Medulla oblongata (tissue), 1 donor: ENCODE data around the gene RXRA.

ENCODE experiments used
- DNase-seq: peaks from one replicate; pipeline ENCODE4 v3.0.0-alpha.2; 2015; ENCODE audit errors: extremely low spot score

Gene RXRA

DNA sequence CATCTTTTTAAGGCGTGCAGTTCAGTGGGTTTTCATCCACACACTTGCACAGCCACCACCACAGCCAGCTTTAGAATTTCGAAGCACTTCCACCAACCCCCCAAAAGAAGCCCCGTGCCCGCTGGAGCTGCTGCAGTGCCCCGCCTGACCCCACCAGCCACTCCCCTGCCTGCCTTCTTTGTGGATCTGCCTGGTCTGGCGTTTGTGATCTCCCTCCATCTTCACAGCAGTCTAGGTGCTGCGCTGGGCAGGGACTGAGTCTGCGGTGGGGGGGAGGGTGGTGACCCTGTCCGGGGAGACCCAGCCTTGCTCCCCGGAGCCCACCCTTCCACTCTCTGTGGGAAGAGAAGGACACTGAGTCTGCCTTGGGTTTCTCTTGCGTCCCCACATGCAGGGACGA is 40.8 kb downstream of the RXRA start:
- no peak for DNase-seq

DNA sequence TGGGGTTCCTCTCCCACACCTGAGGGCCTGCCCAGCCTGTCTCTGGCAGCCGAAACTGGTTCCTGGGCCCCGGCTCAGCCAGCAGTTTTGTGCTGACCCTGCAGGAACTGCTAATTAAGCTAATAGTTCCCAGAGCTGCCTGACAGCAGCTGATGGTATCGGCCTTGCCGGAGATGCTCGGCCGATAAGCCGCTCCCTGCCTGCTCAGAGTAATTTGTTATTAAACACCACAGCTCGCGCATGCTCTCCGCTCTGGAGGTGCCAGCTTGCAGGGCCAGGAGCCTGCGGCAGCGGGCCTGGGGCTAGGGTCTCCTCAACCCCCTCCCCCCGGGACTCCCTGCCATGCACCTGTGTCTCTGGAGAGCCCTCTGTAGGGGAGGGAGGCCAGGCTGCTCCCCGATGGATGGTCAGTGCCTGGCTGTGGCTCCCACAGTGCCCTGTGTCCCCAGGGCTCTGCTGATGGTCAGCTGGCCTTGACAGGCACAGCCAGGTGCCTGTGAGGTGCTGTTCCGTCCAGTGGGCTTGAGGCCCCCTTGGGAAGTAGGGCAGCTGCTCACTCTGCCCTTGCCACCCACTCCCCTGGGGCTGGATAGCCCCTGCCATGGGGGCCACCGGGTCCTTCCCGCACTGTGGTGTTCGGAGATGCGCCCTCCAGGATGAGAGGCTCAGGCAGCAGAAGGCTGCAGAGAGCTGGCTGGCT is 41.7 kb downstream of the RXRA start:
- no peak for DNase-seq

DNA sequence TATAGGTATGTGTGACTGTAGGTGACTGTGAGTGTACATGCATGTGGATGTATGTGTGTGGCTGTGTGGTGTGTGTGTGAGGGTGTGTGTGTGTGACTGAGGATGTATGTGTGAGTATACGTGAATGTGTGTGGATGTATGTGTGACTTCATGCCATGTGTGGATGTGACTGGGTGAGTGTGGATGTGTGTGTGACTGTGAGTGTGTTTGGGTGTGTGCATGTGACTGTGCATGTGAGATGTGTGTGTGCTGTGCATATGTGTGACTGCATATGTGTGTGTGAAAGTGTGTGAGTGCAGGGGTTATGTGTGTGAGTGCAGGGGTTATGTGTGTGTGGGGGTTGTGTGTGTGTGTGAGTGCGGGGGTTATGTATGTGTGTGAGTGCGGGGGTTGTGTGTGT is 42.3 kb downstream of the RXRA start:
- DNase-seq: no peak

DNA sequence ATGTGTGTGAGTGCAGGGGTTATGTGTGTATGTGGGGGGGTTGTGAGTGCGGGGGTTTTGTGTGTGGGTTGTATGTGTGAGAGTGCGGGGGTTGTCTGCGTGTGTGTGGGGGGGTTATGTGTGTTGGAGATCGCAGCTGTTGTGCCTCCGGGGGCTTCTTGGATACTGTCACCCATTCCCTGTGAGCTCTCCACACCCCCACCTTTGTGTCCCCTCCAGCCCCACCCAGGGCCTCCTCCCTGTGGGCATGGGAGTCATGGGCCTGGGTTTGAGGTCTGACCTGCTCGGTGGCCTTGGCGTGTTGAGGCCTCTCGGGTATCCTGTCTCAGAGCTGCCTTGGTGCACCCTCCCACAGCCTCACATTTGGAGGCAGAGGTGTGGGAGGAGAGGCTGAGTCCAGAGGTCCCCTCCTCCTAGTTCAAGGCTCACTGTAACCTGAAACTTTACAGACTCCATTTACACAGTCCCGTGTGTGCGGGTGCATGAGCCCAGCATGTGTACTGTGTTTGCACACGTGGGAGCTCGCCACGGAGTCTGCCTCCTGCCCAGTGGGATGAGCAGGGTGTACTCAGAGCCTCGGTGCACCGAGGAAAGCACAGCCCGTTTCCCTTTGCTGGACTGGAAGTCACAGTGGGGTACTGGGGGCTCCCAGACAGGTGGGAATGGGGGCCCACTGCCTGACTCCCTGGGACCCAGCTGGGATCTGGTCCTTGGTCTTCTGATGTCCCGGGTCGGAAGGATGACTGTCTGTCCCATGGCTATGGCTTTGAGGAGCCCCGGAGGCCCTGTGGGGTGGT is 43.4 kb downstream of the RXRA start:
- DNase-seq: no peak

DNA sequence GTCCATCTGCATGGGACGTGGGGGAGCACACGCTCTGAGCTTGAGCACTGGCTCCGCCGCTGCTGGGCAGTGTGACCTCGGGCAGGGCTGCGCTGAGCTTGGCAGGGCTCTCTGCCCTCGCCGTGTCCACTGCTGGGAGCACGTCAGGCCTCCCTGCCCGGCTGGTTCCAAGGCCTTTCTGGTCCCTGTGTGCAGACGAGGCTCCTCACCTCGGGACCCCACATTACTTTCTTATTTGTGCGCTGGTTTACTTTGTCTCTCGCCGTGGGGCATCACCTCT is 43.9 kb downstream of the RXRA start:
- DNase-seq: no peak

DNA sequence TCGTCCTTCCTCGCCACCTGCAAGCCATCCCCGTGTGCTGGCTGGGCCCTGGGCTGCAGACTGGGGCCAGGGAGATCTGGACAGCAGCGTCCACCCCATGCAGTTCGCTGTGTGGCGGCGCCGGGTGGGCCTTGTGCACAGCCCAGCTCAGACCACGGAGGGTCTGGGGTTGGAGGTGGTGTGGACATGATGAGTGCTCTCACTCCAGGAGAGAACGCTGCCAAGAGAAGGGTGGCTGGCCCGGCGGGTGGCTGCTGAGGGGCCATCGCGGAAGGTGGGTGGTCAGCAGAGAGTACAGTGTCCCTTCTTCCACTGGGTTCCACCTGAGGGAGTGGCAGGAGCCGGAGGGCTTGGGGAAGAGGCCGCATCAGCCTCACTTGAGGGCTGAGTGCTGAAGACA is 44.4 kb downstream of the RXRA start:
- no peak for DNase-seq

DNA sequence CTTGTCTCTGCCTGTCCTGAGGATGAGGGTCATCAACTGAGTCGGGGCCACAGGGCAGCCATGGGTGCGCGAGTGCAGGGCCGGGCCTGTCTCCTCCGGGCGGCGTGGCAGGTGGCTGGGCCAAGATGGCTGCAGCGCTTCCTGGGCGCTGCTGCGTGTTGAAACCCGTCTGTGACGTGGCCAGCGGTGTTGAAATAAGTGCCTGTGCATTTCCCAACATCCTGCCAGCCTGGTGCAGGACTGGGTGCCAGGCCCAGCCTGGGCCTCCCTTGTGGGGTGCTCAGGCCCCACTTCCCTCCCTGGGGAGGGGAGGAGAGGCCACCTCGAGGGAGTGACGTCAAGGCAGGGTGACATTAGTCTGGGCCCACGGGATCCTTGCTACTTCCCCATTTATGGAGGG is 45.5 kb downstream of the RXRA start:
- DNase-seq: peak; percentile 82

DNA sequence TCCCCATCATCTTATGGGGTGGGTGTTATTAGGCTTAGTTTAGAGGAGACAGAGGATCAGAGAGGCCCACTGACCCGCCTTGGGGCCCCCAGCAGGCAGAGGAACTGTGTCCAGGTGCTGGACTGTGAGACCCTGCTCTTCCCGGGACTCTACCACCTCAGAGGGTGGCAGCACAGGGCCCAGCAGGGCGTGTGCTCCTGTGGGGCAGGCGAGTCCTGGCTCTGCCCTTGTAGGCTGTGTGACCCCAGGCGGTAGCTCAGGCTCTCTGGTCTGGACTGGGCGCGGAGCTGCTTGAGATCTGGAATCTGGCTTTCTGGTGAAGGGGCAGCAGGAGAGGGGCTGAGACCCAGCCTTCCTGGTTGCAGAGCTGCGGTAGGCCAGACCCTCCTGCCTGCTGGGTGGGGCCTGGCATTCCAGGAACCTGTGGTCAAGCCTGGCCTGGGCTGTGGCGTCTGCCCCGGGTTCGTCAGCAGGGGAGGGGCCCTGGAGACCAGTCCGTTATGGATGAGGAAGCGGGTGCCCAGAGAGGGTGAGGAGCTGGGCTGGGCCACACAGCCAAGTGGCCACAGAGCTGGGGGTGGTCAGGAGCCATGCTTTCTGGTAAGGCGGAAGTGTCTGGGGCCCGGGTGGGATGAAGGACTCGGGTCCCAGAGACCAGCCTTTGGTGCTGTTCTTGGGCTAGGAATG is 46.5 kb downstream of the RXRA start:
- no peak for DNase-seq

DNA sequence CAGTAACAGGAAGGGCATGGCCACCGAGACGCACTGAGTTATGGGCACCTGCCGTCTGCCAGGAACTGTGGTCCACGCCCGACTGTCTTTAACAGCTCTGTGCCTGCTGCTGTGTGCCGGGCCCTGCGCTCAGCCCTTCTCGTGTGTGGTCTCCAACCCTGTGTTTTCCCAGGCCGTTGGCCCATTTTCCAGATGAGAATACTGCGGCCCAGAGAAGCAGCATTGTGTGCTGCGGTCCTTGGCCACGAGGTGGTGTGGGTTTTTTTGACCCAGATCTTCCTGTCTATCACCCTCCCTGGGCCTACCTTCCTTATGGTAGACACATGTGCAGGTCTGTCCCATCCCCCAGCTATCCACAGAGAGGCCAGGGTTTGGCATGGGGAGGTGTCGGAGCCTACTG is 47.0 kb downstream of the RXRA start:
- DNase-seq: no peak

DNA sequence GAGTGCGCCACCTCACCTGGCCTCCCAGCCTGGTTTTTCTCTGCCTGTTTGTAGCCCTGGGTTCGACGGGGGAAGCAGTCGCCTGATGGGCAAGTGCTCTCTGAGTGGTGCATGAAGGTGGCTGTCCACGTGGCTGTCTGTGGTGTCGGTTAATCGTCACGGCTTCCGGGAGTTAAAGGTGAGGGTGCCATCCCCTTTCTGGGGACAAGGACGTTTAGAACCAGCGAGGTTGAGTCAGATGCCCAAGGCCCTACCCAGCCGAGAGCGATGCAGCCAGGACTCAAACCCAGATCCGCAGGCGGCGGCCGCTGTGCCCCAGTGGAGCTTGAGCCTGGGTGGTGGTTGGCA is 47.7 kb downstream of the RXRA start:
- no peak for DNase-seq

DNA sequence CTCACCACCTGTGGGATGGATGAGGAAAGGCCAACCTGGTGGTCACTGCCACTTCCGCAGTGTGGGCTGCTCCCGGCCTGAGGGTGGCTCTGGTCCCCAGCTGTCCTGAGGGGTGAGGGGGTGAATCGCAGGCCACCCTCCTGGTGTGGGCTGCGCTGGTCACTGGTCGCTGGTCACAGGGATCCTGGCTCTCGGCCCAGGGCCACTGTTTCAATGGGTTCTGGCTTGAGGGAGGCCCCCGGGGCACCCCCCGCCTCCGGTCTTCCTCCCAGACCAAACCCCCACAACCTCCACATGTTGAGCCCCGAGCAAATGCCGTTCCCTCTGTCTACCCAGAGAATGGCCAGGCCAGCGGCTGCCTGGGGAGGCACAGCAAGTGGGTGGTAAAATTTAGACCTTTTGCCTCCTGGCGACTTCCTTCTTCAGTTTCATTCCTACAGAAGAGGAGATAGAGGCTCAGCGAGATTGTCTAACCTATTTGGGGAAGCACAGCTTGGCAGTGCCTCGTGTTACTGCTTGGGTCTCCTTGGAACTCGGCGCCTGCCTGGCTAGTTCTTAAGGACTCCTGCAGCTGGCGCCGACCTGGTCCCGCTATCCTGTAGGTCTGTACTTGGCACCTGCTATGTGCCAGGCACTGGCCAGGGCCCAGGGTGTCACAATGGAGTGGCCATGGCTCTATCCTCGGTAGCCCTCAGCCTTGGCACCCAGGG is 48.2 kb downstream of the RXRA start:
- peak; percentile 69 for DNase-seq

DNA sequence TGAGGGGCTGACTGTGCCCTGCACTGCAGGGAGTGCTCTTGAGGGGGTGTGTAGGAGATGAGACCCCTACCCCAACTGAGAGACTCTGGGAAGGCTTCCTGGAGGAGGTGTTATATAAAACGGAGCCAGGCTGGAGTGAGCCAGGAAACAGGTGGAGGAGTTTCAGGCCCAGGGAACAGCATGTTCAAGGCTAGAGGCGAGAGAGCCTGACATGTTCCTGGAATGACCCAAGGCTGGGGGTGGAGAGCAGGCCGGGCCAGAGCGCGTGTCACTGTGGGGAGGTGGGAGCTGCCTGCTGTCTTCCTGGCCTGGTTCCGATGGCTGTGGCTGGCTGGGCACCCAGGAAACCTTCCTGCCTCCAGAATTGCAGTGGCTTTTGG is 48.7 kb downstream of the RXRA start:
- peak; percentile 42 for DNase-seq

DNA sequence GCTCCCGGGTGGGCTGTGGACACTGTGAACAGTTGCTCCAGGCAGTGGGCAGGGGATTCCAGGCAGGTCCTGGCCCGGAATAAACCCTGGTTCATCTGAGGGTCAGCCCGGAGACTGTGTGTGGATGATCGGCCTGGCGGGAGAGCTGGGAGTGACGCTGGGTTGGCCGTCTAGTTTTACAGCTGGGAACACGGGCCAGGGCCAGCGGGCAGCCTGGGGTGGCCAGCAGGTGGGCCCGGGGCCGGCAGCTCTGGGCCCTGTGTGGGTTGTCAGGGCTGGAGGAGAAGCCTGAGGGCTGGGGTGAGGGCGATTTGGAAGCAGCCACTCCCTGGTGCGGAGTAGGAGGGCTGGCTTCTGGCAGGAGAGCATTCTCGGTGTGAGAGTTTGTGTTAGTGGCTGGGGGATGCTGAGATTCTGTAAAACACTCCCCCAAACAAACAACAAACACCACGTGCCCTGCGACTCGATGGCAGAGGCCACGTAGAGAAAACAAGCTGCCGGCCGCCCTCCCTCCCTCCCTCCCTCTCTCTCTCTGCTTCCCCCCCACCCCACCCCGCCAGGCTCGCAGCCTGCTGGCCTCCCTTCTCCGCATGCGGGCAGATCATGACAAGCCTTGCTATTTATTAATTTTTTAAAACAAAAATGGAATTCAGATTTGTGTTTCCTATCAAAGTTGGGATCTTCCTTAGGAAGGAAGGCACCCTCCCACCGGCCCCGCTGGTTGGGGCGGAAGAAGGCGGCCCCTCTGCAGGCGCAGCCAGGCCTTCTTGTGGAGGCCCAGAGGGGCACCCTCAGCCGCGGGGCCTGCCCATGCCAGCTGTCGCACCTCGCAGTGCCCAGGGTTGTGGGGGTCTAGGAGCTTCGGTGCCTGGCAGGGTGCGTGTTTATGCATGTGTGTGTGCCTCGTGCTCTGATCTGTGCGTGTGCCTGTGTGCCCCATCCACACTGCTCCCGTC is 49.5 kb downstream of the RXRA start:
- DNase-seq: peak; percentile 59

DNA sequence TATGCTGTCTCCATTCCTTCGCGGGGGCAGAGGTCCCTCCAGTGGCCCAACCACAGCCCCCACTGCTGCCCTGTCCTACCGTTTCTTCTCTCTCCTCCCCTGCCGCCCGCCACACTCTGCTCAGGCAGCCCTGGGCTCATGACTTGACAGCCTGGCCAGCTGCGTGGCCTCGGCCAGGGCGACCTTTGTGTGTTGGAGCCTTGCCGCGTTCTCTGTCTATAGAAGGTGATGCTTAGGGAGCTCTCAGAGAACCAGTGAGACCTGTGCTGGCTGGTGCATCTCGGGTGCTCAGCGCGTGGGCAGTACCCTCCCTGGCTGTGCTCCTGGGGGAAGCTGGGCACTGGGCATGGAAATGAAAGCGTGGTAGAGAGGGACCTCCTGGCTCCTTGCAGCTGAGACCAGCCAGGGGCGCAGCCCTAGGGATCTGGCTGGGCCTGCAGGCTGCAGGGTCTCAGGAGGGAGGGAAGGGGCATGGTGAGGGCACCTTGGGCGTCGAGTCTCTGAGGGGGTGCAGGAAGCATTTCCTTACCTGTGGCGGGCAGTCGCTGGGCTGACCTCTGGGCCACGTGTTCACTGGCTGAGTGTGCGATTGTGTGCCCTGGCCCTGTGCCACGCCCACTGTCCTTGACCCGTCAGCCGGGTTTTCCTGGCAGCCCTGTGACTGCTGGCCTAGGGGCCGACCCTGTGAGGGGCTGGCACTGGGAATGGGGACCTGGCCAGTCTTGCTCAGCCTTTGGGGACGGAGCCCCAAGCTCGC is 50.3 kb downstream of the RXRA start:
- peak; percentile 34 for DNase-seq

DNA sequence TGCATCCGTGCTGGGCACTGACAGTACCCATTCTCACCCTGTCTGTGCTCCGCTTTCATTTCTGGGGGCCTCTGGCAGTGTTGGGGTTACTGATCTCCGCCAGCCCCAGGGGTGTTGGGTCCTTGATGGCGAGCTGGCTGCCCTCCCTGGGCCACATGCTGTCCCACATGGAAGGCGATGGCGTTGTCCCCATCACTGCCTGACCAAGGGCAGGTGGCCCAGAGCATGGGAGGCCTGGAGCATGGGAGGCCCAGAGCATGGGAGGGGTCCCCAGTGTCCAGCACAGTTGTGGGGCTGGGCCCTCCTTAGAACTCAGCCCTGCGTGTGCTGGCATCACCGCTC is 50.9 kb downstream of the RXRA start:
- DNase-seq: no peak

DNA sequence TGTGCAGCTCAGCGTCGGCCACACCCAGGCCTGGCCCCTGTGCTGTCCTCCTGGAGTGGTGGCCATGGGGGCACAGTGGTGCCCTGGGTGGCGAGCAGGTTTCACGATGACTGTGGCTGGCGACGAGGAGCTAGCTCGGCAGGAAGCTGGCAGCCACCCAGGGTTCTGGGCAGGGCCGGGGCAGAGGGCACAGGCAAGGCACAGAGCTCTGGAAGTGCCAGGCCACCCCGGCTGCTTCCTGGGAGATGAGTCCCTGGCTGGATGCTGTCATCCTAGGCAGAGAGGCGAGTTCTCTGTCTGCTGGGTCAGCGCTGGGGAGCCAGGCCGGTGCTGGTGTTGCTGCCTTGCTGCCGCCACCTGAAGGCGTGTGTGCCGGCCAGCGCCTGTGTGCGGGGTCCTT is 51.7 kb downstream of the RXRA start:
- peak; percentile 52 for DNase-seq

DNA sequence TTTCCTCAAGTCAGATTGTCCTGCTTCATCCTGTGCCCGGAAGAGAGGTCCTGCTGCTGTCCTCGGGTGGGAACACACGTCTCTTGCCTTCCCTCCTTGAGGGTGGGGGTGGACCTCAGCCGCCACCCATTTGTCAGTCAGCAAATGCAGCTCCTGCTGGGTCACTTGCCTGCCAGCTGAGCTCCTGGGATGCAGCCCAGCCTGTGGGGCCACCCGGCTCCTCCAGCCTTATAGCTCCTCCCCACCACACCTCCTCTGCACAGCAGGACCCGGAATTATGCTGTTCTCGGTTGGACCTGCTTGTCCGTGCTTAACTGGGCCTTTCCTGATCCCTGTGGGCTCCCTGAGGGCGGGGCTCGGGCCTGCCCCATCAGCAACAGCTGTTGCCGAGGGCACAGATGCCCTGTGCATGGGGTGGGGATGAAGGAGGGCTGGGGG is 52.7 kb downstream of the RXRA start:
- DNase-seq: peak; percentile 72

DNA sequence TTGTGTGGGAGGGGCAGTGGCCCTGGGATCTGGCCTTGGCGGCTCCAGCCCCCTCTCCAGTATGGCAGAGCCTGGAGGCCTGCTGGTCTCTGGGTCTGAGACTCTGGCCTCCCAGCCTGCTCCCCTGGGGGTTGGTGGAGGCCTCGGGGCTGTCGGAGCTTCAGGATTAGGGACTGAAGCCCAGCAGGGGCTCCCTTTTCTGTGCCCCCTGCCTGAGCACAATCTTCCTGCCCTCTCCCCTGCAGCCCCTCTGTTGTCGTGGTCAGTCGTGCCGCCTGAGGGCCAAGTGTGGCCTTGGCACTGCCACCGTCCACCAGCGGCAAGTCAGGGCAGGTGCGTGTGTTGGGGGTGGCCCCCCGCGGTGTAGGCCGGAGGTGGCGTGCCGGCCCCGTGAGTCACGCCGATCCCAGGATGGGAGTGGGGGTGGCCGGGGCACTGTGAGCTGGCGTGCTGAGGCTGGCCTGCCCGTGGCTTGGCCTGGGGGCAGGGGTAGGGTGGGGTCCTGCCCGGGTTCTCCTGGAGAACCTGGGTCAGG is 53.6 kb downstream of the RXRA start:
- no peak for DNase-seq

DNA sequence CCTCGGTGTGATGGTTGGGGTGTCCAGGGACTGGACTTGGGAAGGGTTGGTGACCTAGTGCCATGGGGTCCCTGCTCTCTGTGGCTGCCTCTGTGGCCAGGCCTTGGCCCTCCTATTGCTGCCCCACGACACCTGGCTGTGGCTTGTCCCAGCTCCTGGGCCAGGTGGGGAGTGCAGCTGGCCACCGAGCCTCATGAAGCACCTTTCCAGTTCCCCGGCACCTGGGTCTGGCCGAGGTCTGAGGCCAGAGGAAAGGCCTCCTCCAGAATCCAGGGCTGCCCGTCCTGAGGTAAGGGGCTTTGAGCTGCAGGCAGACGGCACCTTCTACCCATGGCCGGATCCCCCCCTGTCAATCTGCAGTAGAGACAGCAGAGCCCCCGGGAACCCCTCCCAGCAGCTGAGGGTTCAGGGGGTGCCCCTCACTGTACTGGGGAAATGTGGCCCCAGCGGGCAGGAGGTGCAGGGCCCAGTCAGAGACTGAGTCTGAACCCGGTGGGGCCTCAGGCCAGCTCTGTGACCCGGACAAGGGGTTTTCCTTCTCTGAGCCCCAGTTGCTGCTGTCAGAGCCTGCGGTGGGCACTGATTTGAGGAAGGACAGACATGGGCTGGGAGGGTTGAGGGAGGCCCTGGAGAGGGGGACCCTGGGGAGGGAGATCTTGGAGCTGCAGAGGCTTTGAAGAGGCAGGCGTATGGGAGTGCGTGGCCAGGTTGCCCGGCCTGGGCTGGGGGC is 54.5 kb downstream of the RXRA start:
- DNase-seq: no peak

DNA sequence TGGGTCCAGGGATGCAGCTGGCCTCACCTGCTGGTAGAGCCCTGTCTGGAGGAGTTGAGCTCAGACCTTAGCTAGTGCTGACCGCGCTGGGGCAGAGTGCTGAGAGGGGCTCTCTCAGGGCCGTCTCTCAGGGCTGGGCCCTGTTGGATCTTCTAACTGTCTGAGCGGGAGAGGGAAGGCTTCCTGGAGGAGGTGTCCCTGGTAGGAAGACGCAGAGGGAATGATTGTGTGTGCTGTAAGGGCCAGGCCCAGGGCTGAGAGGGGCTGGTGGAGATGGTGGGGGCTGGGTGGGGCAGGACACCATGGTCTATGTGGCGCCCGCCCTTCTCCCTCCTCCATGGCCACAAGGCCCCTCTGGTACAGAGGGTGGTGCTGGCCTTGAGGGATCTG is 55.0 kb downstream of the RXRA start:
- no peak for DNase-seq
